ENCODE measurements around the gene SNCA.

Gene SNCA

DNA sequence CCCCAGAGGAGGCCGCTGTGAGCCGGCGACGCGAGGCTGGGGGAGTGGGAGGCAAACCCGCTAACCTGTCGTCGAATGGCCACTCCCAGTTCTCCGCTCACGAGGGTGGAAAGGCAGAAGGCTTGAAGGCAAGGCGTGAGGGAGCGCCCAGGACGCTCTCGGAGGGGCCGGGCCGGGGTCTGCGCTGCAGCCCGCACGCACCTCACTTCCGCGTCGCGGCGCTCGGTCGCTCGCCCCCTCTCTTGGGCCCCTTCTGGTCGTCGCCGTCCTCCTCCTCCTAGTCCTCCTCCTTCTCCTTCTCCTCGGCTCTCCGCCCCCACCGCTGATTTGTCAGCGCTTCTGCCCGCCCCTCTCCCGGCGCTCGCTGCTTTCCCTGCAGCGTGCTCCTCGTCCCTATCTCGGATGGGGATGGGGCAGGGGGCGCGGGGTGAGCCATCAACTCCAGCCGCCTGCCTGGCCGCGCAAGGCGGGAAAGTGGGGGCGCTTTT is at the start of gene SNCA:
TSS of gene SNCA (minus strand) at position 265 of the 488 bp plus-strand sequence. CDS start 1,494 bp downstream, outside the sequence.
- no peak for DNase-seq (ENCODE audit: low read depth)
- peak within 1 kb of the TSS; percentile 9 for H3K4me3 ChIP-seq (ENCODE audit: low read depth, low read length)
- TF ChIP-seq, protein P1, sequence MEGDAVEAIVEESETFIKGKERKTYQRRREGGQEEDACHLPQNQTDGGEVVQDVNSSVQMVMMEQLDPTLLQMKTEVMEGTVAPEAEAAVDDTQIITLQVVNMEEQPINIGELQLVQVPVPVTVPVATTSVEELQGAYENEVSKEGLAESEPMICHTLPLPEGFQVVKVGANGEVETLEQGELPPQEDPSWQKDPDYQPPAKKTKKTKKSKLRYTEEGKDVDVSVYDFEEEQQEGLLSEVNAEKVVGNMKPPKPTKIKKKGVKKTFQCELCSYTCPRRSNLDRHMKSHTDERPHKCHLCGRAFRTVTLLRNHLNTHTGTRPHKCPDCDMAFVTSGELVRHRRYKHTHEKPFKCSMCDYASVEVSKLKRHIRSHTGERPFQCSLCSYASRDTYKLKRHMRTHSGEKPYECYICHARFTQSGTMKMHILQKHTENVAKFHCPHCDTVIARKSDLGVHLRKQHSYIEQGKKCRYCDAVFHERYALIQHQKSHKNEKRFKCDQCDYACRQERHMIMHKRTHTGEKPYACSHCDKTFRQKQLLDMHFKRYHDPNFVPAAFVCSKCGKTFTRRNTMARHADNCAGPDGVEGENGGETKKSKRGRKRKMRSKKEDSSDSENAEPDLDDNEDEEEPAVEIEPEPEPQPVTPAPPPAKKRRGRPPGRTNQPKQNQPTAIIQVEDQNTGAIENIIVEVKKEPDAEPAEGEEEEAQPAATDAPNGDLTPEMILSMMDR (IDR thresholded peaks at IDR 0.05; ENCODE audit: control insufficient read depth, extremely low read depth, insufficient read depth) = no peak

DNA sequence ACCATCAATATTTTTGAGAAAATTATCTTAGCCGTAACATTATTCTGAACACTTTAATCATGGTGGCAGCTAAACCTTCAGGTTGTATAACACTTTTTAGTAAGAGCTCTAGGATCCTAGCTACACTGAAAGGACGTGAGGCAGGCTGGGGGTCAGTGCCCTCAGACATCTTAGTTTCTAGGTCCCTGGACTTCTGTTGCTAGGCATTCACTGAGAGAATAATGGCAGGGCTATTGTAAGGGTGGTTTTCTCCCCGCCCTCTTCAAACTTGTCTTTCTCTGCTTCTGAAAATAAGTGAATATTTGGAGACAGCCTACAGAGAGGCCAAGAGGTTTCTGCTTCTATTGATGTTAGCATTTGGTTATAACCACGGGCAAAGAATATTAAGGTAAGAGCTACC is 42.3 kb upstream of the SNCA start:
- H3K4me3 ChIP-seq (ENCODE audit: low read depth, low read length) = no peak overlapping the region
- DNase-seq (ENCODE audit: low read depth) = no peak
- TF ChIP-seq, protein P1 (IDR thresholded peaks at IDR 0.05; ENCODE audit: control insufficient read depth, extremely low read depth, insufficient read depth) = no peak

DNA sequence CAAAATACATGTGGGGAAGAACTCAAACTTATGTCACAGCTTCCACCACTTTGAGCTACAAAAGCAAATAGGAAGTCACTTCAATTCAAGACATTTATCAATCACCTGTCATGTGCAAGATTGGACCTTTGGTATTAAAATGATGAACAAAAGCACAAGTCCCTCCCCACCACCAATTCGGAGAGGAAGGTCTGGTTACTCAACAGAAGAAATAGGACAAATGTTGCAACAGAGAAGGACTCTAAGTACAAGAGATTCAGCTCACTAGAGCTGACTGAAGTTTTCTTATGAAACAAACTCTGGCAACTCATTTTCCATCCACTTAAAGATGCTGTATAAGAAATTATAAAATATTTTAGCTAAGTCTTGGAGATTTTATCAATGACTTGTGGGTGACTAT is 41.6 kb upstream of the SNCA start:
- no peak overlapping the region for H3K4me3 ChIP-seq (ENCODE audit: low read depth, low read length)
- DNase-seq (ENCODE audit: low read depth) = no peak
- TF ChIP-seq, protein P1 (IDR thresholded peaks at IDR 0.05; ENCODE audit: control insufficient read depth, extremely low read depth, insufficient read depth) = no peak

DNA sequence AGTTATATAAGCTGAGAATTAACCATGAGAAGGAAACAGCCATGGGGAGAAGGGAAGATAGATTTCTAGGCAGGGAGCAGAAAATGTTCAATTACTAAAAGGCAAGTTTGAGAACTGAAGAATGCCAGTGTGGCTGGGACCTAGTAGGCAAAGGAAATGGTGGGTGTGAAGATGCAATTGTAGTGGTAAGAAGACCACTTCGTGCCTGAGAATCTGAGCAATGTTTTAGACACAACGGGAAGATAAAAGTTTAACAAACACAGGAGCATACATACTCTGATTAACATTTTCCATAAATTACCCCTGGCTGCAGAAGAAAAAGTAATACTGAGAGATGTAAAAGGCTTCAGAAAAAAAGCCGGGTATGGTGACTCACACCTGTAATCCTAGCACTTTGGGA is 39.6 kb upstream of the SNCA start:
- no peak overlapping the region for H3K4me3 ChIP-seq (ENCODE audit: low read depth, low read length)
- TF ChIP-seq, protein P1 (IDR thresholded peaks at IDR 0.05; ENCODE audit: control insufficient read depth, extremely low read depth, insufficient read depth) = no peak
- DNase-seq (ENCODE audit: low read depth) = no peak

DNA sequence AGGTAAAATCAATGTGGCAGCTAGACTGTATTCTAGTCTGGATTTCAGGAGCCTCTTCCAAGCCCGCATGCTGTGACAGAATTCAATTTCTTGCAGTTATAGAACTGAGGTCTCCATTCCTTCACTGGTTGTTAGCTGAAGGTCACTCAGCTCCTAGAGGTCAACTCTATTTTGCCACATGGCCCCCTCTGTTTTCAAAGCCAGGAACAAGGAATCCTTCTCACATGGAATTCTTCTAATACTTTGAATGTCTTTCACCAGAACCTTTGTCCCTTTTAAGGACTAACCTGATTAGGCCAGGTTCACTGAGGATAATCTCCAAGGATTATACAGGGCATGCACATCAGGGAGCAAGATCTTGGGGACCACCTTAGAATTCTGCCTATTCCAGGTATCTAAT is 34.2 kb upstream of the SNCA start:
- DNase-seq (ENCODE audit: low read depth) = no peak
- TF ChIP-seq, protein P1 (IDR thresholded peaks at IDR 0.05; ENCODE audit: control insufficient read depth, extremely low read depth, insufficient read depth) = no peak
- H3K4me3 ChIP-seq (ENCODE audit: low read depth, low read length) = no peak overlapping the region

DNA sequence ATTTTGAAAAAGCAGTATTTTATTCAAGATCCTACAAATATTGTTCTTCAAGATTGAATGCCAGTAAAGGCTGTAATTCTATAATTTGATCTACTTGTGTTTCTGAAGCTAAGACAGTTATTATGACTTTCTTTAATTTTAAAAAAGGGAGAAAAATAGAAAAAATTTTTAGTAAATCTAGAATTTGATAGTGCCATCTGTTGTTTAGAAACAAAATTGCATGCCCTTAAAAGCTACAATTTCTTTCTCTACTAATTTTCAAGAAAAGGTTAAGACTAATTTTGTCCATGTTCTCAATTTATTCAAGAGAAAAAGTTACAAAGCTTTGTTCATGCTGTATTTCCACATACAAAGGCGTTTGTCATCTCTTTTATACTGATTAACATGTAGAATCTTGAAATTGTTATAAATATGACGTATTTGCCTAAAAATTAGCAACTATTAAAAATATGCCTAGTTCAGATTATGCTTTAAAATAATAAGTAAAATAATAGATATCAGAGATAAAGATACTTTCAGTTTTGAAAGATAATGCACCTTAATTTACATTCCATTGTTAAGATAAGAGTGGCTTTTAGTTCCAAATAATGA is 32.1 kb upstream of the SNCA start:
- TF ChIP-seq, protein P1 (IDR thresholded peaks at IDR 0.05; ENCODE audit: control insufficient read depth, extremely low read depth, insufficient read depth) = peak; percentile 22; the same call in 1 of the 2 replicates
- no peak for DNase-seq (ENCODE audit: low read depth)
- no peak overlapping the region for H3K4me3 ChIP-seq (ENCODE audit: low read depth, low read length)

DNA sequence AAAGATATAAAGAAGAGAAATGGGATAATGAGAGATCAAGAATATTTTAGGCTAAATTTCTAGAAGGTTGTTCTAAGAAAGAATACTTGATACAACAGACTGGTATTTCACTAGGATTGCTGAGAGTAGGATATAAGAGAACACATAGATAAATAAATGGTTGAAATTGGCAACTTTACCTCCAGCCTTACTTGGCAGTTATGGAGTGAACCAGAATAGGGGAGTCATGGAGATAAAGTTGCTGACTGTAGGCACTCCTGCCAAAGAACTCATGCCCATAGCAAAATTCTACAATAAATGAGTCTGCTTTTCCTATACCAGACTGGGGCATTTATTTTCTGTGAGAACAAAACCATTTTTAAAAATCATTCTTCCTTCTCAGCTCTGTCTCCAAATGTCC is 31.3 kb upstream of the SNCA start:
- TF ChIP-seq, protein P1 (IDR thresholded peaks at IDR 0.05; ENCODE audit: control insufficient read depth, extremely low read depth, insufficient read depth) = no peak
- DNase-seq (ENCODE audit: low read depth) = no peak
- H3K4me3 ChIP-seq (ENCODE audit: low read depth, low read length) = no peak overlapping the region
